Stimulated activated CD4-positive, alpha-beta T cell treated with anti-CD3 and anti-CD28 coated beads, Interleukin-4, amount 100 ng/mL, for 48 hours (primary cell): ENCODE data around the gene PTPRD.
"Not testable (repeated sequence)": the region's sequence is repeated elsewhere in the genome, so short reads cannot be mapped to it uniquely, and the experiment has no call there.

Experiments
- DNase-seq, 2 donors: peaks; one replicate each; pipeline ENCODE4 v3.0.0-alpha.2; 2020; ENCODE audit warnings: low read depth in 2 of 2

Gene PTPRD

GRCh38 chr9:9319007-9319406 lies 1293.8 kb downstream of the PTPRD start:
- no peak for DNase-seq

- DNase-seq, result not testable (repeated sequence)
Observed at GRCh38 chr9:9310743-9311142, 1302.1 kb downstream of the PTPRD start.

GRCh38 chr9:9305600-9305999 lies 1307.2 kb downstream of the PTPRD start:
- no peak for DNase-seq

GRCh38 chr9:9299134-9299533 lies 1313.7 kb downstream of the PTPRD start:
- no peak for DNase-seq

GRCh38 chr9:9286001-9286400 lies 1326.8 kb downstream of the PTPRD start:
- DNase-seq, result no peak

- DNase-seq, result no peak
Observed at GRCh38 chr9:9284201-9284600, 1328.6 kb downstream of the PTPRD start.

GRCh38 chr9:9283159-9283986 lies 1329.4 kb downstream of the PTPRD start:
- no peak for DNase-seq

GRCh38 chr9:9275601-9276000 lies 1337.2 kb downstream of the PTPRD start:
- DNase-seq, result no peak

- no peak for DNase-seq
Observed at GRCh38 chr9:9257999-9258498, 1354.8 kb downstream of the PTPRD start.

GRCh38 chr9:9246726-9247125 lies 1366.1 kb downstream of the PTPRD start:
- DNase-seq, result no peak

- DNase-seq, result no peak
Observed at GRCh38 chr9:9231946-9232345, 1380.9 kb downstream of the PTPRD start.

- no peak for DNase-seq
Observed at GRCh38 chr9:9229269-9229668, 1383.5 kb downstream of the PTPRD start.

- DNase-seq, result no peak
Observed at GRCh38 chr9:9223175-9223574, 1389.6 kb downstream of the PTPRD start.

GRCh38 chr9:9222730-9223129 lies 1390.1 kb downstream of the PTPRD start:
- no peak for DNase-seq

- no peak for DNase-seq
Observed at GRCh38 chr9:9216934-9217333, 1395.9 kb downstream of the PTPRD start.

GRCh38 chr9:9215050-9215449 lies 1397.8 kb downstream of the PTPRD start:
- DNase-seq, result no peak

GRCh38 chr9:9214066-9214465 lies 1398.7 kb downstream of the PTPRD start:
- DNase-seq, result no peak

GRCh38 chr9:9212963-9213362 lies 1399.8 kb downstream of the PTPRD start:
- DNase-seq, result no peak

GRCh38 chr9:9202276-9202675 lies 1410.5 kb downstream of the PTPRD start:
- DNase-seq, result no peak

GRCh38 chr9:9186086-9186485 lies 1426.7 kb downstream of the PTPRD start:
- DNase-seq, result no peak

- DNase-seq, result no peak
Observed at GRCh38 chr9:9182431-9182830, 1430.4 kb downstream of the PTPRD start.

GRCh38 chr9:9177081-9177480 lies 1435.7 kb downstream of the PTPRD start:
- DNase-seq, result no peak

GRCh38 chr9:9174358-9174757 lies 1438.4 kb downstream of the PTPRD start:
- DNase-seq, result no peak

- no peak for DNase-seq
Observed at GRCh38 chr9:9173264-9173663, 1439.5 kb downstream of the PTPRD start.
